Measurements from ENCODE around the gene IQCF5.

GRCh38 chr3:51876186-51876585, 785 bp upstream of the IQCF5 start:
- TF ChIP-seq EGR1 (IDR thresholded peaks at IDR 0.05; ENCODE audit: low read depth in 2 of 2) (no peak), REST (IDR thresholded peaks at IDR 0.05) (no peak), MAX (IDR thresholded peaks at IDR 0.05) (no peak), TAF1 (conservative IDR thresholded peaks at IDR 0.05) (no peak)
- TF ChIP-seq, protein P1, sequence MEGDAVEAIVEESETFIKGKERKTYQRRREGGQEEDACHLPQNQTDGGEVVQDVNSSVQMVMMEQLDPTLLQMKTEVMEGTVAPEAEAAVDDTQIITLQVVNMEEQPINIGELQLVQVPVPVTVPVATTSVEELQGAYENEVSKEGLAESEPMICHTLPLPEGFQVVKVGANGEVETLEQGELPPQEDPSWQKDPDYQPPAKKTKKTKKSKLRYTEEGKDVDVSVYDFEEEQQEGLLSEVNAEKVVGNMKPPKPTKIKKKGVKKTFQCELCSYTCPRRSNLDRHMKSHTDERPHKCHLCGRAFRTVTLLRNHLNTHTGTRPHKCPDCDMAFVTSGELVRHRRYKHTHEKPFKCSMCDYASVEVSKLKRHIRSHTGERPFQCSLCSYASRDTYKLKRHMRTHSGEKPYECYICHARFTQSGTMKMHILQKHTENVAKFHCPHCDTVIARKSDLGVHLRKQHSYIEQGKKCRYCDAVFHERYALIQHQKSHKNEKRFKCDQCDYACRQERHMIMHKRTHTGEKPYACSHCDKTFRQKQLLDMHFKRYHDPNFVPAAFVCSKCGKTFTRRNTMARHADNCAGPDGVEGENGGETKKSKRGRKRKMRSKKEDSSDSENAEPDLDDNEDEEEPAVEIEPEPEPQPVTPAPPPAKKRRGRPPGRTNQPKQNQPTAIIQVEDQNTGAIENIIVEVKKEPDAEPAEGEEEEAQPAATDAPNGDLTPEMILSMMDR (IDR thresholded peaks at IDR 0.05; ENCODE audit: low read depth, low read length, missing input control) = no peak
- TF ChIP-seq, protein P2, sequence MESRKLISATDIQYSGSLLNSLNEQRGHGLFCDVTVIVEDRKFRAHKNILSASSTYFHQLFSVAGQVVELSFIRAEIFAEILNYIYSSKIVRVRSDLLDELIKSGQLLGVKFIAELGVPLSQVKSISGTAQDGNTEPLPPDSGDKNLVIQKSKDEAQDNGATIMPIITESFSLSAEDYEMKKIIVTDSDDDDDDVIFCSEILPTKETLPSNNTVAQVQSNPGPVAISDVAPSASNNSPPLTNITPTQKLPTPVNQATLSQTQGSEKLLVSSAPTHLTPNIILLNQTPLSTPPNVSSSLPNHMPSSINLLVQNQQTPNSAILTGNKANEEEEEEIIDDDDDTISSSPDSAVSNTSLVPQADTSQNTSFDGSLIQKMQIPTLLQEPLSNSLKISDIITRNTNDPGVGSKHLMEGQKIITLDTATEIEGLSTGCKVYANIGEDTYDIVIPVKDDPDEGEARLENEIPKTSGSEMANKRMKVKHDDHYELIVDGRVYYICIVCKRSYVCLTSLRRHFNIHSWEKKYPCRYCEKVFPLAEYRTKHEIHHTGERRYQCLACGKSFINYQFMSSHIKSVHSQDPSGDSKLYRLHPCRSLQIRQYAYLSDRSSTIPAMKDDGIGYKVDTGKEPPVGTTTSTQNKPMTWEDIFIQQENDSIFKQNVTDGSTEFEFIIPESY (IDR thresholded peaks at IDR 0.05) = no peak
